Stimulated activated CD4-positive, alpha-beta T cell treated with anti-CD3 and anti-CD28 coated beads, Interleukin-1b, Interleukin-23, amount 100 ng/mL, for 48 hours (primary cell): ENCODE measurements around the gene PIK3R1.
A peak's percentile ranks its signal among the peaks of the same experiment; 100 is the strongest.
"Not testable (repeated sequence)": the region's sequence is repeated elsewhere in the genome, so short reads cannot be mapped to it uniquely, and the experiment has no call there.

Experiments
- DNase-seq: peaks from one replicate; pipeline ENCODE4 v3.0.0-alpha.2; 2020

Gene PIK3R1

GRCh38 chr5:68194386-68194785 lies 21.2 kb upstream of the PIK3R1 start:
- DNase-seq = no peak

GRCh38 chr5:68195137-68195536 lies 20.4 kb upstream of the PIK3R1 start:
- DNase-seq = no peak

GRCh38 chr5:68196876-68197275 lies 18.7 kb upstream of the PIK3R1 start:
- no peak for DNase-seq

GRCh38 chr5:68200288-68200687 lies 15.3 kb upstream of the PIK3R1 start:
- DNase-seq = no peak

- DNase-seq = not testable (repeated sequence)
These were observed 4.9 kb upstream of the PIK3R1 start for GRCh38 chr5:68210654-68211053.

GRCh38 chr5:68214482-68215207 lies 911 bp upstream of the PIK3R1 start:
- DNase-seq = no peak

GRCh38 chr5:68215898-68216244 lies 315 bp downstream of the PIK3R1 start:
- DNase-seq = no peak

- peak; percentile 49 for DNase-seq
These were observed 890 bp downstream of the PIK3R1 start for GRCh38 chr5:68216245-68217046.

GRCh38 chr5:68217047-68217355 lies 1.4 kb downstream of the PIK3R1 start:
- no peak for DNase-seq

- no peak for DNase-seq
These were observed 2.0 kb downstream of the PIK3R1 start for GRCh38 chr5:68217528-68217927.

GRCh38 chr5:68219161-68219816 lies 3.7 kb downstream of the PIK3R1 start:
- DNase-seq = no peak

- no peak for DNase-seq
These were observed 4.7 kb downstream of the PIK3R1 start for GRCh38 chr5:68220260-68220659.

- DNase-seq = no peak
These were observed 5.4 kb downstream of the PIK3R1 start for GRCh38 chr5:68220914-68221313.

GRCh38 chr5:68221488-68221887 lies 5.9 kb downstream of the PIK3R1 start:
- no peak for DNase-seq

GRCh38 chr5:68222310-68222709 lies 6.8 kb downstream of the PIK3R1 start:
- DNase-seq = no peak

GRCh38 chr5:68222824-68223354 lies 7.3 kb downstream of the PIK3R1 start:
- DNase-seq = no peak

GRCh38 chr5:68223904-68224303 lies 8.3 kb downstream of the PIK3R1 start:
- DNase-seq = no peak

- DNase-seq = no peak
These were observed 9.1 kb downstream of the PIK3R1 start for GRCh38 chr5:68224509-68225187.

GRCh38 chr5:68225188-68225910 lies 9.8 kb downstream of the PIK3R1 start:
- DNase-seq = no peak

- DNase-seq = no peak
These were observed 10.5 kb downstream of the PIK3R1 start for GRCh38 chr5:68225911-68226545.

- DNase-seq = no peak
These were observed 11.1 kb downstream of the PIK3R1 start for GRCh38 chr5:68226546-68227073.
